ENCODE data around the gene RNF220.
A peak's percentile ranks its signal among the peaks of the same experiment; 100 is the strongest.

The RNF220 gene

GRCh38 chr1:44405031-44405797 lies at the start of gene RNF220:
RNF220 (plus strand) TSS chr1:44405255.
- DNase-seq (ENCODE audit: low read depth in 2 of 2) = no peak

DNA sequence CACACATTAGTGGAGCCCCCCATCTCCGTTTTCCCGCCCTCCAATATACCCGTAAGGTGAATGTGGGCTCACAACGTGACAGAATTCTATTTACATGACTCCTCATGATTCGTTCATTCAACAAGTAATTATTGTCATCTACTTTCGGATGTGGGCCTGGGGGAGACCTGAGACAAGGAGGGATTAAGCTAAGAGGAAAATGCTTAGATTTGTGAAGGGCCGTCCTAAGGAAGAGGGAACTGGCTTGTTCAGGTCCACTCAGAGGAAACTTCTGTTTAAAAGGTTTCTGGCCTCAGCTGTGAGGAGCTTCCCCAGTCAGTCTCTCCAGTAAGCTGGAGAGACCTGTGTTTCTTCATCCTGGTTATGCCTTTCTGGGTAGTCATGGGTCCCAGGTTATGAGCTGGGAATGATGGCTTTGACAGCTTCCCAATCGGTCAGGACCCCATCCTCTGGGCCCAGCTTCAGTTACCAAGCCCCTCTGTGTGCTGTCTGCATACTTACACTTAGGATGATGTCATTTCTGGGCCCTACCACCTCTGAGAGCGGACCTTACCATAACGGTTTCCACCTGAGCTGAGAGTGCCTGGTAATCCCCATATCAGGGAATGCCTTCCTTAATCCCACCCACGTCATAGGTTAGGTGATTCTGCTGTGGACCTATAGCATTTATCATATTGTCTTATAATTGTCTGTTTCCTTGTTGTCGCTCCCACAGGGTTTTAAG lies 49.3 kb upstream of the RNF220 start:
- no peak for DNase-seq (ENCODE audit: low read depth in 2 of 2)

- DNase-seq (ENCODE audit: low read depth in 2 of 2) = no peak
Observed at GRCh38 chr1:44357710-44358109, 47.3 kb upstream of the RNF220 start.

DNA sequence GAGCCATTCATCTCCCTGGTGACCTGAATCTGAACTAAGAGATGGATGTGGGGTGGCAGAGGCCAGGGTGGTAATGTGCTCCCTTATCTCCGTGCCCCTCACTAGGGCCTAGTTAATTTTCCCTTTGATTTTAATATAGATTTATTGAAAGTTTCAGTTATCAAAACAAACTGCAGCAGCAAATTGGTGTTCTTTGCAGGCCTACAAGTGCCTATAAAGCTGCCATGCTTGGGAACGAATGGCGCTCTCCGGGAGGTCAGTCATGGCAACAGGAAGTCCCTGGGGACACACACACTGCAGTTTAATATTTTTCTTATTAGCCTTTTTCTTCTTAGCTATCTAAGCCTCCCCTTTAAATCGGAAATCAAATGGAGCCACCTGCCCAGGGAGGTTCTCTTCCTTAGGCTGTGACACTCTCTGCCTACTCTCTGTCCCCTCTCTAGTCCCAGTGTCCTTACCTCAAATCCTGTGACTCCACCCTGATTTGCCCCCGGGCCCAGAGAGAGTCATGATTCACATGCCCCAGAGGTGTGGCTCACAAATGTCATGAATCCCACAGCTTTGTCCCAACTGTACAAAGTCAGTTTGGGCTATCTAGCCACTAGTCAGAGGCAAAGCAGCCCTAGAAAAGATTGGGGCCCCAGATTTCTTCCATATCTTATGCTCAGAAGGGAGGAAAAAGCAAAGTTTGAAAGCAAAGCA lies 45.7 kb upstream of the RNF220 start:
- no peak for DNase-seq (ENCODE audit: low read depth in 2 of 2)

DNA sequence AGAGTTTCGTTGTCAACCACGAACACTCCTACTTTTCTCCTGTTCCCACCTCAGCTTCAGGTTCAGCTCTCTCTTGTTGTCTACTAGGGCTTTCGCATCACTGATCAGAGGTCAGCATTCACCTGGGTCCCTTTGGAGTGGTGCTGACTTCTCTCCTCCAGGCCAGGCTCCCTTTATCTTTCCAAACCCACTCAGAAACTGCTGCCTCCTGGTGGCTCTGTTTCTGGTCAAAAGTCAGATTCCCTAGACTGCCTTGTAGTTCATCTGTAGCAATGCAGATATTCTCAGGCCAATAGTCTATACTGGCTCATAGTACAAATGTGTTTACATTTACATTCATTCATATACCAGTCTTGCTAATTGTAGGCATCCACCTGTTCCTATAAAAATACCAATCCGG lies 43.6 kb upstream of the RNF220 start:
- DNase-seq (ENCODE audit: low read depth in 2 of 2) = no peak

- no peak for DNase-seq (ENCODE audit: low read depth in 2 of 2)
Observed at GRCh38 chr1:44366371-44366975, 38.6 kb upstream of the RNF220 start.

DNA sequence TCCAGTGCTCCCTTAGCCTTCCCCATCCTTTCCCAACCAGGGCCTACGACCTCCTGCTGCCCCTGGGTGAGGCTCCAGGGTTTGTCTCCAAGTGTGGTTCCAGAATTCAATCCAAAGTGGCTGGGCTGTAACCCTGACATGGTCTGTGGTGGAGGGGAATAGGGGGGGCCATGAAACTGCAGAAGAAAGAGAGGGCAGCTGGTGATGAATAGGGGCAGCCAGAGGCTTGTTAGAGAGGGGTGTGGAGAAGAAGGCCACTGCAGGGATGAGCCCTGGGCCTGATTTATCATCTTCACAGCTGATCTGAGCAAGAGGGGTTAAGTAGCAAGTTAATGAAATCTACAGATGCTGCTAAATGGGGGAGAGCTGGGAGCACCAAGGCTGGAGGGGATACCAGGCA lies 37.1 kb upstream of the RNF220 start:
- no peak for DNase-seq (ENCODE audit: low read depth in 2 of 2)

GRCh38 chr1:44368471-44369151 lies 36.4 kb upstream of the RNF220 start:
- DNase-seq (ENCODE audit: low read depth in 2 of 2) = no peak

DNA sequence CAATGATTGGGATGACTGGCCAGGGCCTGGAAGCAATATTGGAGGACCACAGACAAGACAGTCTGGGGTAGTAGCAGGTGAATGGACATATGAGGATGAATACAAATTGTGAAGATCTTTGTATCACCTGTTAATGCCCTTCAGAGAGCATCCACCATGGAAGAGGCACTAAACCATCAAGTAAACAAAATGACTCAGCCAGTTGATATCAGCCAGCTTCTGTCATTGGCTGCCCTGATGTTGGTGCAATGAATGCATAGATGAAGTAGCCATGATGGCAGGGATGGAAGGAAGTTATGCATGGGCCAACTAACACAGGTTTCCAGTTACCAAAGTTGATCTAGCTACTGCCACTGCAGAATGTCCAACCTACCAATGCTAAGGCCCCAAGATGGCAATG lies 33.8 kb upstream of the RNF220 start:
- DNase-seq (ENCODE audit: low read depth in 2 of 2) = no peak

GRCh38 chr1:44375547-44375946 lies 29.5 kb upstream of the RNF220 start:
- DNase-seq (ENCODE audit: low read depth in 2 of 2) = no peak

DNA sequence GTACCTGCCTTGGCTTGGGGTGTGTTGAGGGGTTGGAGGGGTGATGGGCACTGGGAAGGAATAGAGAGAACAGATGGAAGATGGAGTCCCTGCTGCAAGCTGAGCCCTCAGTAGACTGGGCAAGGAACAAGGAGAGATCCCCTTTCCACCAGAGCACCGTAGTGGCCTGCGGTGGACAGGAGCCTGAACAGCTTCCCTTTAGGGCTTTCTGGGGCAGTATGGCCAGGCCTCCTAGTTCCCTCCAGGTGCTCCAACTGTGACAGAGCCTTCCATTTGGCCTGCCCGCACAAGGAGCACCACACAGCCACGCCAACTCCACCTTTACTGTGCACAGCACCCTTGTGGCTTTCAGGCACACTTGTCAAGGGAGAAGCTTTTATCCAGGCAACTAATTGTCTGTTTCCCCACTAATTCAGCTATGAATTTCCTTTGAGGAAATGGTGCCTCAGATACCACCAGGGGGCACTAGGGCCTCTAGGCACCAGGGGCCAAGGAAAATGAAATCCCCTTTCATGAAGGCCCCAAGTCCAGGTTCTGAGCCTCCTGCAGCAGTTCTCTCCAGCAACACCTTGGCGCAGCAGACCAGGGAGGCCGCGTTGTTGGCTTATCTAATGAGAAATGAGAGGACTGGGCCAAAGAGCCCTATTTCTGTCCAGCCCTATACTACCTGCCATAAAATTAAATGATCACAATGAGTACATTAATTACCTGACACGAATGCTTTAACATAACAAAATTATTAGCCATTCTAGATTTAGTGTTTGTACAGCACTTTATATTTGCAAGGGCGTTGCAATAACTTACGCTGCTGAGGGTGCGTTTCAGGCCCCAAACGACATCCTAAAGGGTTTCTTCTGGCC lies 26.9 kb upstream of the RNF220 start:
- DNase-seq (ENCODE audit: low read depth in 2 of 2) = peak; percentile 26 to 37

DNA sequence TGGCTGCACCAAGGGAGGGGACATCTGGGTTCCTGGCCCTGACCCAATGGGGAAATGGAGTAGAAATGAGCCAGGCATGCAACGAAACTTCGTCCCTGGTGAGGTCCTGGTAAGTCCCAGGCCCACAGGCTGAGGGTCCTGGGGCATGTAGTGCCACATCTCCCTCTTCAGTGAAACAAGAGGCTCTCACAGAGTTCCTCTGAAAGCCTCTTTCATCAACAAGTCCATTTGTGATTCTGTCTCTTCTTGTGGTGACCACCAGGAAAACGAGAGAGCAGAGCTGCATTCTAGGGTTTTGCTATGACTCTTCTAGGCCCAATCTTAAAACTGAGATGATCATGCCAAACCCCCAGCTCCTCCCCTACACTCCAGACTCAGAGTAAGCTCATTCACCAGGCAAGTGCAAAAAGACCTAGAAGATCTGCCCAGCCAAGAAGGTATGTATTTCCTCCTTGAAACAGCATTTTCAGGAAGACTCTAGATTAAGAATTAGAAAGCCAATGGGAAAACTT lies 24.3 kb upstream of the RNF220 start:
- no peak for DNase-seq (ENCODE audit: low read depth in 2 of 2)

DNA sequence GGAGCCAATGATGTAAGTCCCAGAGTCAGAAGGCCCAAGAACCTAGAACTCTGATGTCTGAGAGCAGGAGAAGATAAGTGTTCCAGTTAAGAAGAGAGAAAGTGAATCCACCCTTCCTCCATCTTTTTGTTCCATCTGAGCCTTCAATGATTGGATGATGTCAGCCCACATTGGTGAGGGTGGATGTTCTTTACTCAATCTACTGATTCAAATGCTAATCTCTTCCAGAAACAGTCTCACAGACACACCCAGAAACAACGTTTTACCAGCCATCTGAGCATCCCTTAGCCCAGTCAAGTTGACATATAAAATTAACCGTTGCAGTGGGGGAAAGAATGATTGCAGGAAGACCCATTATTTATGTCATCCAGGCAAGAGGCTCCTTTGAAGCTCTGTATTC lies 16.5 kb upstream of the RNF220 start:
- no peak for DNase-seq (ENCODE audit: low read depth in 2 of 2)

- DNase-seq (ENCODE audit: low read depth in 2 of 2) = no peak
Observed at GRCh38 chr1:44389437-44389836, 15.6 kb upstream of the RNF220 start.

DNA sequence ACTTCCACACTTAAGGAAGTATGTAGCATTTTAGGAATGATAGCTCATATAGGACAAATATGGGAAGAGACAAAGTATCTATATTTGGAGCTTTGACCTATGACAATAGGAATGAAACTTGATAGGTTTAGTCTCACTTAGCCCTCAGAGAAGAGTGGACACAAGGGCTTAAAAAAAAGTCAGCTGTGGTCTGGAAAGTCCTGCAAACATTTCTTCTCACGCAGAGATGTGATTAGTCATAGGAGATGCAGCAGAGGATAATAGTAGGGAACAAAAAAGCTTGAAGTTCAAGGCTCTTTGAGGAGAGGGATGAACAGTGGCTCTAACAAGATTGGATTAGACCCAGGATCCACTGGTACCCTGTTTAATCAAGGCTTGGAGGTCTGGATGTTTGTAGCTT lies 14.8 kb upstream of the RNF220 start:
- DNase-seq (ENCODE audit: low read depth in 2 of 2) = no peak

- DNase-seq (ENCODE audit: low read depth in 2 of 2) = no peak
Observed at GRCh38 chr1:44401256-44402228, 3.5 kb upstream of the RNF220 start.

DNA sequence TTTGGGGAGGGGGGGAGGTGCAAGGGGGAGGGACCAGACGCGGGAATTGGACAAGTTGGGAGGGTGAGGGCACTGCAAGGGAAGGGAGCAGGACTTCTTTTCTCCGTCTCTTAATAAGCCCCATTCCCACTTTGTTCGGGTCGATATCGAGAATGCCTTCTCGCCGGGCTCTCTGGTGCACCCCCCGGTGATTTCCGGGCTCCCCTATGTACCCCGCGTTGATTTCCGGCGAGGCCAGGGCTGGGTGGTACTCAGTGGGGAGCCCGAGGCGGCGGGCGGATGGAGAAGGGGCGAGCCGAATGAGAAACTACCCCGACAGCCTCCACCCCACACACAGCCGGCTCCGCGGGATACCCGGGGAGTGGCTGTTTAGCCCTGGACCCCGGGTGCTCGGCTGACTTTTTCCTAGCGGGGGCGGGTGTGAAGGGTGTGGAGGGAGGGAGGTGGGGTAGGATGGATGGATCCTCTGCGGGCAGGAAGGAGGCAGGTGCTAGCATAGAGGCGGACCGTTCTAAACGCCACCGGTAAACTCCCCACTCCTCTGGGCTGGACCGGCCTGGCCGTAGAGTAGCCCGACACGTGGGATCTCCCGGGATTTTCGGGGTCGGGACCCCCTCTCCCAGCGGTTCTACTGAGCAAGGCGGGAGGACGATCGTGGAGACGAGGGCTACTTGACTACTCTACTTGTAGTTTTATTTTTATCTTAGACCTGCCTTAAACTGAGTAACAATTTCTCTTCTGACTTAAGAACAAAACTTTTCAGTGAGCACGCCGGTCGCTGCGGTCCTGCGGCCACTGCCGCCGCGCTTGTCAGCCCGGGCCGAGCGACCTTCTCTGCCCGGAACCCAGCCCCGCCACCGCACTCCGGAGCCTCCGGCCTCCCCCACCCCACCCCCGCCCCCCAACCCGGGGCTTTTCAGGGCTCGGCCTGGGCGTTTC lies 1.0 kb downstream of the RNF220 start:
- no peak for DNase-seq (ENCODE audit: low read depth in 2 of 2)

- no peak for DNase-seq (ENCODE audit: low read depth in 2 of 2)
Observed at GRCh38 chr1:44406737-44407429, 1.8 kb downstream of the RNF220 start.

Data from activated CD4-positive, alpha-beta T cell treated with anti-CD3 and anti-CD28 coated beads for 24 hours (primary cell).